ENCODE data around the gene SLC25A5.

The SLC25A5 gene

GRCh38 chrX:119512146-119512800 is 44.0 kb downstream of the SLC25A5 start:
- DNase-seq: peak; percentile 10

- DNase-seq: peak; percentile 31
Observed at GRCh38 chrX:119516157-119516702, 48.0 kb downstream of the SLC25A5 start.

GRCh38 chrX:119518371-119518770 is 50.1 kb downstream of the SLC25A5 start:
- DNase-seq: no peak
